HepG2 (cell line): ENCODE measurements around the gene STKLD1. TPM values are rescaled to one million over a fixed set of nuclear protein-coding genes. Genes with fewer than 3 reads are reported as not detected.

ENCODE experiments used
- ASH2L ChIP-seq: fragments of 300-600, 200-600 bp; sonication (generic); IDR thresholded peaks from 2 replicates; pipeline ENCODE4 v1.7.0; 2017; ENCODE audit warnings: low read depth, mild to moderate bottlenecking, moderate library complexity, mixed read lengths, low read length; ENCODE audit not compliant: insufficient read length
- ATF7 ChIP-seq, 2 experiments: fragments of 450-650 bp in 1 of 2; sonication (generic) in 1 of 2; formaldehyde crosslinking in 1 of 2; IDR thresholded peaks; 2 replicates each; pipeline versions ENCODE4 v1.4.0 to v1.6.1; 2016 to 2020; ENCODE audit warnings: antibody characterized with exemption in 1 of 2, mild to moderate bottlenecking in 1 of 2, missing genetic modification reagents in 1 of 2
- CBX2 ChIP-seq, 2 experiments: fragments of 200-600 bp in 1 of 2; sonication (generic); formaldehyde crosslinking in 1 of 2; IDR thresholded peaks; 2 replicates each; pipeline versions ENCODE4 v1.7.0 to v1.8.1; 2018 to 2022; ENCODE audit warnings: low read depth in 2 of 2, low read length in 1 of 2, mild to moderate bottlenecking in 1 of 2, missing genetic modification reagents in 1 of 2
- ELF3 ChIP-seq: IDR thresholded peaks from 2 replicates; pipeline ENCODE4 v1.6.1; 2016; ENCODE audit warnings: missing genetic modification reagents, missing compliant biosample characterization
- ETV6 ChIP-seq: sonication (generic); formaldehyde crosslinking; conservative IDR thresholded peaks from 2 replicates; pipeline ENCODE4 v1.4.0; 2020; ENCODE audit warnings: missing genetic modification reagents
- HOXA3 ChIP-seq: sonication (generic); formaldehyde crosslinking; IDR thresholded peaks from 2 replicates; pipeline ENCODE4 v1.5.0; 2020; ENCODE audit warnings: missing genetic modification reagents
- PCBP1 ChIP-seq: fragments of 200-400 bp; formaldehyde crosslinking; IDR thresholded peaks from 2 replicates; pipeline ENCODE4 v1.6.1; 2017; ENCODE audit warnings: mild to moderate bottlenecking, low read depth, low read length, borderline replicate concordance
- PRPF4 ChIP-seq: fragments of 200-400 bp; formaldehyde crosslinking; IDR thresholded peaks from 2 replicates; pipeline ENCODE4 v1.6.1; 2016; ENCODE audit warnings: low read length, low read depth; ENCODE audit not compliant: poor library complexity, severe bottlenecking
- SATB2 ChIP-seq: sonication (generic); formaldehyde crosslinking; IDR thresholded peaks from 2 replicates; pipeline ENCODE4 v1.5.0; 2020; ENCODE audit warnings: missing genetic modification reagents
- TARDBP ChIP-seq: sonication (generic); formaldehyde crosslinking; IDR thresholded peaks from 2 replicates; pipeline ENCODE4 v1.8.0; 2022; ENCODE audit warnings: mild to moderate bottlenecking, missing genetic modification reagents
- TBX2 ChIP-seq: sonication (generic); formaldehyde crosslinking; IDR thresholded peaks from 2 replicates; pipeline ENCODE4 v1.5.0; 2020; ENCODE audit warnings: missing genetic modification reagents, mild to moderate bottlenecking, borderline replicate concordance
- ZFY ChIP-seq: sonication (generic); formaldehyde crosslinking; IDR thresholded peaks from 2 replicates; pipeline ENCODE4 v1.4.0; 2020; ENCODE audit warnings: missing genetic modification reagents
- ZNF329 ChIP-seq: sonication (generic); formaldehyde crosslinking; IDR thresholded peaks from 2 replicates; pipeline ENCODE4 v1.9.0; 2021; ENCODE audit warnings: low read depth, mild to moderate bottlenecking, missing genetic modification reagents
- ZNF572 ChIP-seq: sonication (generic); formaldehyde crosslinking; IDR thresholded peaks from 2 replicates; pipeline ENCODE4 v1.5.1; 2020; ENCODE audit warnings: mild to moderate bottlenecking, missing genetic modification reagents
- ZNF589 ChIP-seq: sonication (generic); formaldehyde crosslinking; conservative IDR thresholded peaks from 2 replicates; pipeline ENCODE4 v1.8.0; 2022; ENCODE audit warnings: mild to moderate bottlenecking, moderate library complexity, missing genetic modification reagents
- ZNF619 ChIP-seq: sonication (generic); formaldehyde crosslinking; IDR thresholded peaks from 2 replicates; pipeline ENCODE4 v1.4.0; 2020; ENCODE audit warnings: mild to moderate bottlenecking, missing genetic modification reagents
- ZNF709 ChIP-seq: sonication (generic); formaldehyde crosslinking; IDR thresholded peaks from 2 replicates; pipeline ENCODE4 v1.5.0; 2020; ENCODE audit warnings: mild to moderate bottlenecking, missing genetic modification reagents
- ZNF83 ChIP-seq: sonication (generic); formaldehyde crosslinking; IDR thresholded peaks from 2 replicates; pipeline ENCODE4 v1.4.0; 2020; ENCODE audit warnings: missing genetic modification reagents, mild to moderate bottlenecking, borderline replicate concordance
- ZSCAN20 ChIP-seq: sonication (generic); formaldehyde crosslinking; IDR thresholded peaks from 2 replicates; pipeline ENCODE4 v1.4.0; 2020; ENCODE audit warnings: missing genetic modification reagents, mild to moderate bottlenecking, borderline replicate concordance
- ZSCAN29 ChIP-seq: sonication (generic); formaldehyde crosslinking; conservative IDR thresholded peaks from 2 replicates; pipeline ENCODE4 v1.4.0; 2020; ENCODE audit warnings: mild to moderate bottlenecking, missing genetic modification reagents
- polyA plus RNA-seq, 8 experiments: library from polyadenylated mRNA; depleted of rRNA in 3 of 8; stranded (reverse) in 7 of 8; unstranded in 1 of 8; fragments of >200 nt; fragmentation: Illumina TruSeq in 4 of 8; extraction: Trizol in 4 of 8; gene quantifications; 2 replicates each; pipeline versions ENCODE4 v1.2.1 to v1.2.3, GENCODE V29; 2011 to 2016; ENCODE audit warnings: low read depth in 4 of 8, missing spikeins in 1 of 8, mixed read lengths in 1 of 8; ENCODE audit not compliant: insufficient read depth in 1 of 8
- total RNA-seq, 5 experiments: library from RNA; depleted of rRNA; stranded (reverse); fragments of >200 nt; fragmentation: Illumina TruSeq; extraction: Trizol; gene quantifications; 2 replicates each; pipeline ENCODE4 v1.2.3, GENCODE V29; 2016; ENCODE audit warnings: low read depth in 1 of 5
- TF ChIP-seq, protein P1 (sequence below): sonication (generic); formaldehyde crosslinking; IDR thresholded peaks from 2 replicates; pipeline ENCODE4 v1.9.0; 2021; ENCODE audit warnings: missing genetic modification reagents, mild to moderate bottlenecking, borderline replicate concordance
- TF ChIP-seq, protein P2 (sequence below): sonication (generic); formaldehyde crosslinking; IDR thresholded peaks from 2 replicates; pipeline ENCODE4 v1.4.0; 2020; ENCODE audit warnings: missing genetic modification reagents
- TF ChIP-seq, protein P3 (sequence below): sonication (generic); formaldehyde crosslinking; IDR thresholded peaks from 2 replicates; pipeline ENCODE4 v1.5.0; 2020; ENCODE audit warnings: mild to moderate bottlenecking, missing genetic modification reagents
- TF ChIP-seq, protein P4 (sequence below): sonication (generic); formaldehyde crosslinking; IDR thresholded peaks from 2 replicates; pipeline ENCODE4 v1.8.0; 2022; ENCODE audit warnings: mild to moderate bottlenecking, missing genetic modification reagents, moderate library complexity

The STKLD1 gene
- total and polyA plus RNA-seq, 2 of the 13 experiments (the other 11 are each of a cell fraction or from before 2014, with no cell fraction given): 1.5 to 2.2 TPM

DNA sequence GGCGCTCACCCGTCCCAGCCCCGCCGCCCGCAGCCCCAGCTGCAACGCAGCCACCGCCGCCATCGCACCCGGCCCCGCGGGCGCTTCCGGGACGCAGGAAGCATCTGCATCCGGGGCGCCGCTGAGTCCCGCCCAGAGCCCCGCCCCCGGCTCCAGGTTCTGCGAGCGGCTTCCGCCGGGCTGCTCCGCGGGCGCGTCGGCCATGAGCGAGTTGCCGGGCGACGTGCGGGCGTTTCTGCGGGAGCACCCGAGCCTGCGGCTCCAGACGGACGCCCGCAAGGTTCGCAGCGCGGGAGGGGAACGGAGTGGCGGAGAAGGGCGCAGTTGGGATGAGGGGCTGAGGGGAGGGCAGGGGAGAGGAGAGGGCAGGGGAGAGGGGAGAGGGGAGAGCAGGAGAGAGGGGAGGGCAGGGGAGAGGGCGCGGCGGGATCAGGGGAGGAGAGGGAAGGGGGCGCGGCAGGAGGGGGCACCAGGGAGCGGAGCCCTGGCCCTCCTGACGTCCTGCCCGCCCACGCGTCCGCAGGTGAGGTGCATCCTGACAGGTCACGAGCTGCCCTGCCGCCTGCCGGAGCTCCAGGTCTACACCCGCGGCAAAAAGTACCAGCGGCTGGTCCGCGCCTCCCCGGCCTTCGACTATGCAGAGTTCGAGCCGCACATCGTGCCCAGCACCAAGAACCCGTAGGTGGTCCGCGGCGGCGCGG lies 19.6 kb upstream of the STKLD1 start, which contains the start of the genes SURF1 and SURF2 (continued):
- TF ChIP-seq, protein P1, sequence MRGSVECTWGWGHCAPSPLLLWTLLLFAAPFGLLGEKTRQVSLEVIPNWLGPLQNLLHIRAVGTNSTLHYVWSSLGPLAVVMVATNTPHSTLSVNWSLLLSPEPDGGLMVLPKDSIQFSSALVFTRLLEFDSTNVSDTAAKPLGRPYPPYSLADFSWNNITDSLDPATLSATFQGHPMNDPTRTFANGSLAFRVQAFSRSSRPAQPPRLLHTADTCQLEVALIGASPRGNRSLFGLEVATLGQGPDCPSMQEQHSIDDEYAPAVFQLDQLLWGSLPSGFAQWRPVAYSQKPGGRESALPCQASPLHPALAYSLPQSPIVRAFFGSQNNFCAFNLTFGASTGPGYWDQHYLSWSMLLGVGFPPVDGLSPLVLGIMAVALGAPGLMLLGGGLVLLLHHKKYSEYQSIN (CRISPR knock-in tag): no peak
- TF ChIP-seq PRPF4 (no peak), ATF7 (IDR thresholded peaks at IDR 0.05) (no peak), ATF7 (CRISPR knock-in tag; IDR thresholded peaks at IDR 0.05) (no peak), ZNF589 (CRISPR knock-in tag) (no peak), ZFY (CRISPR knock-in tag) (peak; percentile 65), ZNF83 (CRISPR knock-in tag) (no peak), TBX2 (CRISPR knock-in tag) (no peak), ASH2L (peak; percentile 58), SATB2 (CRISPR knock-in tag) (no peak), TARDBP (CRISPR knock-in tag) (no peak), ZSCAN29 (CRISPR knock-in tag) (no peak), ZNF329 (CRISPR knock-in tag) (no peak), ELF3 (CRISPR knock-in tag) (no peak), ETV6 (CRISPR knock-in tag) (no peak), CBX2 (IDR thresholded peaks at IDR 0.05; ENCODE audit: low read depth, low read length) (no peak), CBX2 (CRISPR knock-in tag; IDR thresholded peaks at IDR 0.05; ENCODE audit: low read depth) (no peak), ZNF619 (CRISPR knock-in tag) (no peak), HOXA3 (CRISPR knock-in tag) (0 out of 2 replicates have a peak, but pooled peaks have one; percentile 21), ZNF709 (CRISPR knock-in tag) (peak; percentile 44; the same call in 1 of the 2 replicates), PCBP1 (peak; percentile 83; the same call in 1 of the 2 replicates), ZNF572 (CRISPR knock-in tag) (no peak), ZSCAN20 (CRISPR knock-in tag) (peak; percentile 97)
- TF ChIP-seq, protein P2, sequence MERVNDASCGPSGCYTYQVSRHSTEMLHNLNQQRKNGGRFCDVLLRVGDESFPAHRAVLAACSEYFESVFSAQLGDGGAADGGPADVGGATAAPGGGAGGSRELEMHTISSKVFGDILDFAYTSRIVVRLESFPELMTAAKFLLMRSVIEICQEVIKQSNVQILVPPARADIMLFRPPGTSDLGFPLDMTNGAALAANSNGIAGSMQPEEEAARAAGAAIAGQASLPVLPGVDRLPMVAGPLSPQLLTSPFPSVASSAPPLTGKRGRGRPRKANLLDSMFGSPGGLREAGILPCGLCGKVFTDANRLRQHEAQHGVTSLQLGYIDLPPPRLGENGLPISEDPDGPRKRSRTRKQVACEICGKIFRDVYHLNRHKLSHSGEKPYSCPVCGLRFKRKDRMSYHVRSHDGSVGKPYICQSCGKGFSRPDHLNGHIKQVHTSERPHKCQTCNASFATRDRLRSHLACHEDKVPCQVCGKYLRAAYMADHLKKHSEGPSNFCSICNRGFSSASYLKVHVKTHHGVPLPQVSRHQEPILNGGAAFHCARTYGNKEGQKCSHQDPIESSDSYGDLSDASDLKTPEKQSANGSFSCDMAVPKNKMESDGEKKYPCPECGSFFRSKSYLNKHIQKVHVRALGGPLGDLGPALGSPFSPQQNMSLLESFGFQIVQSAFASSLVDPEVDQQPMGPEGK: 0 out of 2 replicates have a peak, but pooled peaks have one; percentile 1
- TF ChIP-seq, protein P3, sequence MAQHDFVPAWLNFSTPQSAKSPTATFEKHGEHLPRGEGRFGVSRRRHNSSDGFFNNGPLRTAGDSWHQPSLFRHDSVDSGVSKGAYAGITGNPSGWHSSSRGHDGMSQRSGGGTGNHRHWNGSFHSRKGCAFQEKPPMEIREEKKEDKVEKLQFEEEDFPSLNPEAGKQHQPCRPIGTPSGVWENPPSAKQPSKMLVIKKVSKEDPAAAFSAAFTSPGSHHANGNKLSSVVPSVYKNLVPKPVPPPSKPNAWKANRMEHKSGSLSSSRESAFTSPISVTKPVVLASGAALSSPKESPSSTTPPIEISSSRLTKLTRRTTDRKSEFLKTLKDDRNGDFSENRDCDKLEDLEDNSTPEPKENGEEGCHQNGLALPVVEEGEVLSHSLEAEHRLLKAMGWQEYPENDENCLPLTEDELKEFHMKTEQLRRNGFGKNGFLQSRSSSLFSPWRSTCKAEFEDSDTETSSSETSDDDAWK (CRISPR knock-in tag): no peak
- TF ChIP-seq, protein P4, sequence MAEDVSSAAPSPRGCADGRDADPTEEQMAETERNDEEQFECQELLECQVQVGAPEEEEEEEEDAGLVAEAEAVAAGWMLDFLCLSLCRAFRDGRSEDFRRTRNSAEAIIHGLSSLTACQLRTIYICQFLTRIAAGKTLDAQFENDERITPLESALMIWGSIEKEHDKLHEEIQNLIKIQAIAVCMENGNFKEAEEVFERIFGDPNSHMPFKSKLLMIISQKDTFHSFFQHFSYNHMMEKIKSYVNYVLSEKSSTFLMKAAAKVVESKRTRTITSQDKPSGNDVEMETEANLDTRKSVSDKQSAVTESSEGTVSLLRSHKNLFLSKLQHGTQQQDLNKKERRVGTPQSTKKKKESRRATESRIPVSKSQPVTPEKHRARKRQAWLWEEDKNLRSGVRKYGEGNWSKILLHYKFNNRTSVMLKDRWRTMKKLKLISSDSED (CRISPR knock-in tag): no peak
